Measurements from ENCODE around the gene ZFYVE28.

The ZFYVE28 gene

DNA sequence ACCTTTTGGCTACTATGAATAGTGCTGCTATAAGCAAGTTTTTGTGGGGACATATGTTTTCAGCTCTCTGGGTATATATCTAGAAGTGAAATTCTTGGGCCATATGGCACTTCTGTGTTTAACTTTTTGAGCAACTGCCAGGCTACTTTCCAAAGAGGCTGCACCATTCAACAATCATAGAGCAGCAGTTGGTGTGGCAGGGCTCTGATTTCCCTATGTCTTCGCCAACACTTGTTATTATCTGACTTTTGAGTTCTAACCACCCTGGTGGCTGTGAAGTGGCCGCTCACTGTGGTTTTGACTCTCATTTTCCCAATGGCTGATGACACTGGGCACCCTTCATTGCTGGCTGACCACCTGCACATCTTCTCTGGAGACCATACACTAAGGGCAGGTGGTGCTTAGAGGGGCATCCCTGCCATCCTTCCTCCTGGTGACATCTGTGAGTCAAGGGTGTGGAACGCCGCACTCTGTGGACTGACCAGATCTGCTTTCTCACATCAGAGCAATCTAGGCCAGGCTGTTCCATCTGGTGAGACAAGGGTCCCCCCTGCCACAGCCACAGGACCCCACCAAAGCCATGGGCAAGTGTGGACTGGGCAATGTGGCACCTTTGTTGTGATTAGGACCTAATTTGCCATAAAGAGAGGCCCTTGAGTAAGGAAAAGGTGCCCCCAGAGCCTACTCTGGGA, 49.6 kb downstream of the ZFYVE28 start:
- DNase-seq, result no peak

DNA sequence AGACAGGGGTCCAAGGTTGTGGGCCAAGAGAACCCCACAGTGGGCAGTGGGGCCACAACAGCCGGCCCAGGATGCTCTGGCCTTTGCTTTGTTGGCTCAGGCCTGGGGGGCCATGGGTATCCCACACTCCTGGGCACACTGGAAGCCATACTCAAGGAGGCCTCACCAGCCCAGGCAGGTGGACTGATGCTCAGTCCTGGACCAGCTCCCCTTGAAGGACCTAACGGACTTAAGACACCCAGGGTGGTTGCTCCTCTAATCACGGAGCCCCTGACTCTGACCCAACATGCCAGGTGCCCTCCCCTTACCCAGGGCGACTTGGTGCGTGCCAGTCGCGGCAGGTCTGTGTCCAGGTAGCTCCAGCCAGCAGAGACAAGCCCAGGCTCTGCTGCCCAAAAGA, 50.8 kb downstream of the ZFYVE28 start:
- no peak for DNase-seq

DNA sequence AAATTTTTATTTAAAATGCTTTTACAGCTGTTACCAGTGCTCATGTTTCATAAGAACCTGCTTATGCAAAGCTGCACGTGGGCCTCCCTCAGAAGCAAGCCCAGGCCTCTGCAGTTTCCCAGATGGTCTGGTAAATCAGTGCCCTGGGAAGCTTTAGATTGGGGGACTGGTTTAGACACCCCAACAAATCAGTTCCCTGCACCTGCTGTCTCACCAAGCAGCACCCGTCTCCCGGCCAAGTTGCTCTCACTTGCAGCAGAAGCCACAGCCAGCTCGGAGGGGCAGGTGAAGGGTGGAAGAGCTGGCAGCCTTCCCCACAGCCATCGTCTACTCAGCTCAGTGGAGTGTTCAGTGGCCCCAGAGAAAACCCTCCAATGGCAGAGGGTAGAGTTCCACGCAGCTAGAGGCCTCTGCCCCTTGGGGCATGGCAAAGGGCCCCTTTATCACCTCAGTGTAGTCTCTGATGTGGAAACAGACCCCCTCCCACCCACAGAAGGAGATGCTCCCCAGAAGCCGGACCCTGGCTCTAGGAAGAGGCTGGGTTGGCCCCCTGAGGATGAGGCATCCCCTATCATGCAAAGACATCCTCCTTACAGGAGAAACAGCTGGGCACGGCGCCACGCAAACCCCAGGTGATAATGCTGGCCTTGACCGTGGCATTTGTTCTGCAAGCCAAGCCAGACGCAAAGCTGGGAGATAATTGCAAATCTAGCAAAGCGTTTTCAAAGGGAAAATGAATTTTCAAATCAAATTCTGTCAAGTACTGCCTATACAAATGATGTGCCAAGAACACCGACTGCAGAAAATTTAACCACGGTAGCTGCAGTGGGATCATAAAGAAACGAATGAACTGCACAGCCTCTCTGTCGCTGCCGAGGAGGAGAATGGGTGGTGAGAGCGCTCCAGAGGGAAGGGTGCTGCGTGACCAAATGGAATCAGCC, 51.9 kb downstream of the ZFYVE28 start:
- peak in 2 of 51 donors; percentile 26 to 50 for DNase-seq

DNA sequence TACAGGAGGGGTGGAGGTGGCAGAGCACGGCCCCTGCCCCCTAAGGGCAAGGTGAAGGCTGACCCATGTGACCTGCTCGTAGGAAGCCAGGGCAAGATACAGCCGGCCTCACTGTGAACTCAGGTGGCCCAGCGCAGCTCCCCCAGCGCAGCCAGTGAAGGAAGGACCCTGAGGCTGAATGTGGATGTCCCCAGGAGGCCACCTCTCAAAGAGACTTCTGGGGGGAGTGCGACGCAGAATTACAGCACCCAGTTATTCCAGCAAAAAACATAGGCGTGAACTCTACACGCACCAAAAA, 52.6 kb downstream of the ZFYVE28 start:
- DNase-seq, result no peak

DNA sequence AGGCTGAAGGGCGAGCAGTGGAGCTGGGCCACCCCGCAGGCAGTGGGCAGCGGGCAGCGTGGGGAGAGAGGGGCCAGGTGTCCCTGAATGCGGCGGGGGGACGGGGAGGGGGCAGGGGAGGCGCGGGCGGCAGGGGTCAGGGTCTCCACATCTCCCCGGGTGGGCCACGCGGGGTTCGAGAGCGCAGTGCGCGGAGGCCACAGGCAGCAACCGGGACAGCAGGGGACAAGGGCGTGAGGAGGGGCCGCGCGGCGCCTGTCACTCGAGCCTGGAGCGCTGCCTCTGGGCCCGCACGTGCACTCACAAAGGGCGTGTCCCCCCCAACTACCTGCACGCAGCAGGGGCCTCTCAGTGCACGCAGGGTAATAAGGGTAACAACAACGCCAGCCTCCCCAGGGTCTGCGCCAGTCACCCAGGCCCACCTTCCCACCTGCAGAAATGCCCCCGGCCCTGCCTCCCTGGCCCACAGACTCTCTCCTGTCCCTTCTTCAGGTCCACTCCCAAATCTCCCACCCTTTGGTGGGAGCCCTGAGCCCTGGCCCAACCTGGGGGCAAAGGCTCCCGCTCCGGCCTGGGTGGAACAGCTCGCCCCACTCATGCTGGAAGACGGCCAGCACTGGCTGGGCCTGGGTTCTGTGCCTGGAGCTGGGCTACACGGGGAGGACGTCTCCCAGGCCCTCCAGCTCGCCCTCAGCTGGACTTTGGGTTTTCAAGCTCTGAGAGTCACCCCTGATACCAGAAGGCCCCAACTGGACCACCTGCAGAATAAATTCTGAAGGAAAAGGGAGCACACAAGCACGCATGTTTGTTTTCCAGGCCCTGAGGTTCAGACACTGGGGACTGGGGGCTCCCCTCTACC, 53.2 kb downstream of the ZFYVE28 start:
- DNase-seq, result no peak

DNA sequence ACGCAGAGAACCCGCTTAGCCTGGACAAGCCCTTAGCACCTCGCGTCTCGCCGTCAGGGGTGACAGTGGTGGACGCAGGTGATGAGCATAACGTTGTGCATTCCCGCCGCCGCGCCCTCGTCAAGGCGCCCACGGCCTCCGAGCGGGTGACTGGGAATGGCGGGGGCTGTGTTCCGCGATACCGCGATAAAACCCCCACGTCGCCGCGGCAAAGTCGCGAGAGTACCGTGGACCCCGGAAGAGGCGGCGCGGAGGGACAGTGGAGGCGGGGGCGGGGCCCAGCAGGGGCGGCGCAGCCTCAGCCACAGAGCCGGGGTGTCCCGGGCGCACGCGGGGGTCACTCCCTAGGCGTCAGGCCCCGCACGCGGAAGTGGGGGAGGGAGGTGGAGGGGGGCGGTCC, 53.8 kb downstream of the ZFYVE28 start:
- DNase-seq, result peak in 8 of 51 donors; percentile 14 to 54 (median 27)

- DNase-seq, result no peak
Measured at GRCh38 chr4:2363951-2364653, 54.3 kb downstream of the ZFYVE28 start.

DNA sequence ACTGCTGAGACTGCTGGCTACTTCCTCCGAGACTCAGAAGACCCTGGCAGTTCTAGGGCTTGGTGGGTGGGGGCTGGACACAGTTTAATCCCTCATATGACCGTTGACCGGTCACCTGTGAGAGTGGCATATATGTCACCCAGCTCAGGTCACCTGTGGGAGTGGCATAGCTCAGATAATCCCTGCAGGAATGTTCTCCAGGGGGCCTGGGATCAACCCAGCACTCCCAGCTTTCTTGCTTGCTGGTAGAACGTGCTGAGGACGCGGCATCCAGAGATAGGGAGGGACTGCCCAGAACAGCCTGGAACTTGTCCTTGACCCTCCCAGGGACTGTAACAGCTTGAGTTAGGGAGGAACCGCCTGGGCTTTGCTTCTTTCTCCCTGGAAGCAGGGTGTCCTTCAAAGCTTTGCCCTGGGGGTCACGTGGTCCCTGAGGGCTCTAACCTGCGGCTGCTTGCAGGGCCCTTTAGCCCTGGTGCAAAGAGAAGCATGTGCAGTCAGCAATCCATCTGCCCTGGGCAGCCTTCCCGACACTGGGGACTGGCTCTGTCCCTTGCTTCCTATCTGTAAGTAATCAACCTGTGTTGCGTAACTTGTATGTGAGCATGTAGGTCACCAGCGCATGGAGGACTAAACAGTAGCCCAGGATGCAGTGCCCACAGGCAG, 55.3 kb downstream of the ZFYVE28 start:
- DNase-seq, result no peak

GRCh38 chr4:2362266-2363055, 56.0 kb downstream of the ZFYVE28 start:
- DNase-seq, result no peak

DNA sequence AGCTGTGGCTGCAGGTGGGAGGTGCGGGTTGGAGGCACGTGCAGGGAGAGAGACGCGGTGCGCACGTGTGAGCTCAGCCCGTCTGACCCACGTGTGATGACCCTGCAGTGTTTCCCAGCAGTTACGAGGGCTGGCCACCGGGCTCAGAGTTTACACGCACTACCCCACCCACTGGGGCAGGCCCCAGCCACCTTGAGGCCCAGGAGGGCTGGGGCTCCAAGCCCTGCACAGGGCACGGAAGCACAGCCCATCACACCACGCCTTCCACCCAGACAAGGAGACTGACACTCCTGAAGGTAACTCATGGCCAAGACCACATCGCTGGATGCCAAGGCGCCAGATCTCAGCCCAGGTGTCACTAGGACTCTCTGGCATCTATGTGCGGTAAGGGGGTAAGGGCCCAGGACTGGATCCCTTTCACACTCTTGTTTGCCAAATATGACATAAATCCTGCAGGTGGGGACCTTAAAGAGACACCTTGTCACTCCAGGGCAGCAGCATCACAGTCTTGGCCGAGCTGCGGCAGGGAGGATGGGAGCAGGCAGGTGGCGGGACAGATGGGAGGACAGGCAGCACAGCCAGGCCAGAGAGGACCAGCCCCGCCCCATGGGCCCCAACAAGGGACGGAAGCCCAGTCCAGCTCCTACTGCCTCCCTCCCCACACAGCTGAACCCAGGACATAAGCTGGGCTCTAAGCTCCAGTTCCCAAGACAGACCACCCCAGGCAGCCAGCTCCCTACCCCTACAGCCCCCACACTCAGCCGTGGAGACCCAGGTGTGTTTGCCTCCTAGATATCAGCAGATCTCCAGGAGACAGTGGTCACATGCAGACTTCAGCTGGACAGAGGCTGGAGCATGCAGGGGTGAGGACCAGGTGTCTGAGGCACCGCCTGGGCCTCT, 56.8 kb downstream of the ZFYVE28 start:
- DNase-seq, result no peak

DNA sequence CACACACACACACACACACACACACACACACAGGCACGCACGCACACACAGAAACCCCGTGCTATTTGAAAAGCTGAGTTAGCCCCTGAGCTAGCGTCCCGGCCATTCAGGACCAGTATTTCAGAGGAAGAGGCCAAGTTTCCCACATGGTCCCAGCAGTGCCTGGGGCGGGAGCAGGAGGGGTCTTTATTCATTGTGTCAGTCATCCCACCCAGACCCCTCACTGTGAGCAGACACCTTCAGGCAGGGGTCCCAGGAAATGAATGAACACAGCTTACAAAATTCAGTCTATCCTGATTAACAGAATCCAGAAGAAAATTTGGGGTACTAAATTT, 58.1 kb downstream of the ZFYVE28 start:
- no peak for DNase-seq

DNA sequence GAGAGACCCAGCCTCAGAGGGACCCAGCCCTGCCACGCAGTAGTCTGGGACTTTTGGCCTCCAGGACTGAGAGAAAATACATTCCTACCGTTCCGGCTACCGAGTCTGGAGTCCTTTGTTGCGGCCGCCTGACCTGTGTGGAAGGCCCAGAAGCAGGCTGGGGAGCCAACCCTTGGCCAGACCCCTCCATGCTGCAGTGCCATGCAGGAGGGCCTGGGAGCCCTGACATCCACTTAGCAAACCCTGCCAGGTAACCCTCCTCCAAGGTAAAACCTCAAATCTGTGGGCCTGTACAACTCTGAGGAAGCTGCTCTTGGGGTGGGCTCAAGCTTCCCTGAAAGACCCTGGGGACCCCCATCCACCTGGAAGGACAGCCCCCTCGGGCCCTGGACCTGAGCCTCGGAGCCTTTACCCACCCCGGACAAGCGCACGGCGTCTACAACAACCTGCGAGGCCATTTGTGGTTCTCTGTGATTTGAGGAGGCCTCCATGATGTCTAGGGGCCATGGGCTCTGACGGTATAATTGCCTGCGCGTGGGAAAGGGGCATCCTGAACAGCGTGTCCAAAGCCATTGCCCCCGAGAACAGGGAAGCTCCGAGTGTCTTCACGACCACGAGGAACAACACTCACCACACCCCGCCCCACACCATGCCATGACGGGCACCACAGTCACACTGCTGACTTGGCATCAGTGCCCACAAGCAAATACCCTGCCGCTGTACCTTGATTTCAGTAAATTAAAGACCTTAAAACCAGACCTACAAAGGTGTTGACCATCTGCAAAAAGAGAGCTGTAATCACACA, 58.7 kb downstream of the ZFYVE28 start:
- DNase-seq, result no peak

GRCh38 chr4:2357821-2358745, 60.4 kb downstream of the ZFYVE28 start:
- DNase-seq, result no peak

GRCh38 chr4:2356123-2357069, 62.0 kb downstream of the ZFYVE28 start:
- no peak for DNase-seq

DNA sequence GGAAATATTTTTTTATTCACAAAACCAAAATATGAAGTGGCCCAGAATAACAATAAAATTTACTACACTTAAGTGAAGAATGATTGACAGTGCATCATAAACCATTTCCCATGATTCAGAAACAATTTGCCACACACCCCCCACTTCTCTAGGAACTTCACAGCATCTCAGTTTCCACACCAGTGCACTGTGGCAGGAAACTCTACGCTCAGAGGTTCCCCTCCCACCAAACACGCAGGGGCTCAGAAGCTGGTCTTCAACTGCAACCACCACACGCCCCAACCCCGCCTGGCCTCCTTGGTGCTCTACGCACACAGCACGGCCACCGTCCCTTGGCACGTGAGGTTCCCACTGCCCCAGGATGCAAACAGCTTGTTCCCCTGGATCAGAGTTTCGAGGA, 63.7 kb downstream of the ZFYVE28 start:
- DNase-seq, result no peak

DNA sequence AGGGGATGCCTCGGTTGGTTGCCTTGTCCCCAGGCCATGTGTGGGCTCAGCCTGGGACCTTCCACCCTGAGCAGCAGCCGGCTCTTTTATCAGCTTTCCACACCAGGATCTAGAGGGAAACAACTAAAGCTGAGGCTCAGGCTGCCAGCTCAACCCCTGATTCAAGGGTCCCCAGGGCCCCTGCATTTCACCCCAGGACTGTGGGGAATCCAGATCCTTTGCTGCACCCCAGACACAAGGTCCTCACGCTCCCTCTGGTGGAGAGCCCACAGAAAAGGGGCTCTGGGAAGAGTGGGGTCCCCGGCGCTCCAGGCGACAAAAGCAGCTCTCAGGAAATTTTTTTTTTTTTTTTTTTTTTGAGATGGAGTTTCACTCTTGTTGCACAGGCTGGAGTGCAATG, 64.3 kb downstream of the ZFYVE28 start:
- no peak for DNase-seq

Measured in hypothalamus (tissue), 51 donors.